ENCODE results near the gene EZR. TPM values are rescaled to one million over a fixed set of nuclear protein-coding genes. Genes with fewer than 3 reads are reported as not detected.

Gene EZR
- total and polyA plus RNA-seq, 2 of the 13 experiments (the other 11 are each of a cell fraction or from before 2014, with no cell fraction given), result 34.7 to 60.3 TPM

DNA sequence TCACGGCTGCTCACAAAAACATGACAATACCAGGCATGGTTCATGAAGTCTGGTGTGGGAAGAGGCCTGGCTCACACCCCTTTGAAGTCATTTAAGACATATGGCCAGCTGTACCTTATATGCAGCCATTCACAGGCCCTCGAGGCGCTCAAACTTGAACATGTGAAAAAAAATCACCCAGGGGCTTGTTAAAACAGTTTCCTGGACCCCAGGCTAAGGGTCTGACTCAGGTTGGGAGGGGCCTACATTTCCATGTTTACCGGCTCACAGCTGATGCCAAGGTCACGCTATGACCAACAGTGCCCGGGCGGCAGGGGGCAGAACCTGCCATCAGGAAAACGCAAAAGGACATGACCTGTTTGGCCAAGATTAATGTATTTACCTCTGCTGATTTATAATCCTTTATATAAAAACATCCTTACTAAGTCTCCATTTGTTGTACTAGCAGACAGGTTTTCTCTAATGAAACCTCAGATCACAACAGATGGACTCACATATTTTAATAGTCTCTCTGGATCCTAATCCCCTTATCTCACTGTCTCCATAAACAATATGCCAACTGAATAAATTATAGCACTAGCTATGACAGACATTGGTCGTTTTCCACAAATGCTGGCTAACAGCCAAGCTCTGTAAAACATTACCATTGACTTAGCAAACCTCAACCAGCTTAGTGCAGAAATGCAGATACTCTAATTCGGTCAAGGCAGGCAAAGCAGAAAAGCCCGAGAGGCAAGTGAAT lies 19.9 kb downstream of the EZR start (continued):
- TF ChIP-seq, protein P1, sequence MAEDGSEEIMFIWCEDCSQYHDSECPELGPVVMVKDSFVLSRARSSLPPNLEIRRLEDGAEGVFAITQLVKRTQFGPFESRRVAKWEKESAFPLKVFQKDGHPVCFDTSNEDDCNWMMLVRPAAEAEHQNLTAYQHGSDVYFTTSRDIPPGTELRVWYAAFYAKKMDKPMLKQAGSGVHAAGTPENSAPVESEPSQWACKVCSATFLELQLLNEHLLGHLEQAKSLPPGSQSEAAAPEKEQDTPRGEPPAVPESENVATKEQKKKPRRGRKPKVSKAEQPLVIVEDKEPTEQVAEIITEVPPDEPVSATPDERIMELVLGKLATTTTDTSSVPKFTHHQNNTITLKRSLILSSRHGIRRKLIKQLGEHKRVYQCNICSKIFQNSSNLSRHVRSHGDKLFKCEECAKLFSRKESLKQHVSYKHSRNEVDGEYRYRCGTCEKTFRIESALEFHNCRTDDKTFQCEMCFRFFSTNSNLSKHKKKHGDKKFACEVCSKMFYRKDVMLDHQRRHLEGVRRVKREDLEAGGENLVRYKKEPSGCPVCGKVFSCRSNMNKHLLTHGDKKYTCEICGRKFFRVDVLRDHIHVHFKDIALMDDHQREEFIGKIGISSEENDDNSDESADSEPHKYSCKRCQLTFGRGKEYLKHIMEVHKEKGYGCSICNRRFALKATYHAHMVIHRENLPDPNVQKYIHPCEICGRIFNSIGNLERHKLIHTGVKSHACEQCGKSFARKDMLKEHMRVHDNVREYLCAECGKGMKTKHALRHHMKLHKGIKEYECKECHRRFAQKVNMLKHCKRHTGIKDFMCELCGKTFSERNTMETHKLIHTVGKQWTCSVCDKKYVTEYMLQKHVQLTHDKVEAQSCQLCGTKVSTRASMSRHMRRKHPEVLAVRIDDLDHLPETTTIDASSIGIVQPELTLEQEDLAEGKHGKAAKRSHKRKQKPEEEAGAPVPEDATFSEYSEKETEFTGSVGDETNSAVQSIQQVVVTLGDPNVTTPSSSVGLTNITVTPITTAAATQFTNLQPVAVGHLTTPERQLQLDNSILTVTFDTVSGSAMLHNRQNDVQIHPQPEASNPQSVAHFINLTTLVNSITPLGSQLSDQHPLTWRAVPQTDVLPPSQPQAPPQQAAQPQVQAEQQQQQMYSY (CRISPR knock-in tag; IDR thresholded peaks at IDR 0.05), result no peak
- no peak for TF ChIP-seq SP4 (CRISPR knock-in tag; IDR thresholded peaks at IDR 0.05)
- TF ChIP-seq, protein P2, sequence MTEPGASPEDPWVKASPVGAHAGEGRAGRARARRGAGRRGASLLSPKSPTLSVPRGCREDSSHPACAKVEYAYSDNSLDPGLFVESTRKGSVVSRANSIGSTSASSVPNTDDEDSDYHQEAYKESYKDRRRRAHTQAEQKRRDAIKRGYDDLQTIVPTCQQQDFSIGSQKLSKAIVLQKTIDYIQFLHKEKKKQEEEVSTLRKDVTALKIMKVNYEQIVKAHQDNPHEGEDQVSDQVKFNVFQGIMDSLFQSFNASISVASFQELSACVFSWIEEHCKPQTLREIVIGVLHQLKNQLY (CRISPR knock-in tag; IDR thresholded peaks at IDR 0.05), result no peak
- no peak for TF ChIP-seq KLF6 (CRISPR knock-in tag; IDR thresholded peaks at IDR 0.05)
- TF ChIP-seq SP1 (IDR thresholded peaks at IDR 0.05), result no peak
- 0 out of 2 replicates have a peak, but pooled peaks have one; percentile 35 for TF ChIP-seq SP1 (CRISPR knock-in tag; IDR thresholded peaks at IDR 0.05)
- TF ChIP-seq LCORL (IDR thresholded peaks at IDR 0.05), result no peak
- peak; percentile 76 for TF ChIP-seq LCORL (CRISPR knock-in tag; IDR thresholded peaks at IDR 0.05)
- TF ChIP-seq, protein P3, sequence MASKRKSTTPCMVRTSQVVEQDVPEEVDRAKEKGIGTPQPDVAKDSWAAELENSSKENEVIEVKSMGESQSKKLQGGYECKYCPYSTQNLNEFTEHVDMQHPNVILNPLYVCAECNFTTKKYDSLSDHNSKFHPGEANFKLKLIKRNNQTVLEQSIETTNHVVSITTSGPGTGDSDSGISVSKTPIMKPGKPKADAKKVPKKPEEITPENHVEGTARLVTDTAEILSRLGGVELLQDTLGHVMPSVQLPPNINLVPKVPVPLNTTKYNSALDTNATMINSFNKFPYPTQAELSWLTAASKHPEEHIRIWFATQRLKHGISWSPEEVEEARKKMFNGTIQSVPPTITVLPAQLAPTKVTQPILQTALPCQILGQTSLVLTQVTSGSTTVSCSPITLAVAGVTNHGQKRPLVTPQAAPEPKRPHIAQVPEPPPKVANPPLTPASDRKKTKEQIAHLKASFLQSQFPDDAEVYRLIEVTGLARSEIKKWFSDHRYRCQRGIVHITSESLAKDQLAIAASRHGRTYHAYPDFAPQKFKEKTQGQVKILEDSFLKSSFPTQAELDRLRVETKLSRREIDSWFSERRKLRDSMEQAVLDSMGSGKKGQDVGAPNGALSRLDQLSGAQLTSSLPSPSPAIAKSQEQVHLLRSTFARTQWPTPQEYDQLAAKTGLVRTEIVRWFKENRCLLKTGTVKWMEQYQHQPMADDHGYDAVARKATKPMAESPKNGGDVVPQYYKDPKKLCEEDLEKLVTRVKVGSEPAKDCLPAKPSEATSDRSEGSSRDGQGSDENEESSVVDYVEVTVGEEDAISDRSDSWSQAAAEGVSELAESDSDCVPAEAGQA (IDR thresholded peaks at IDR 0.05; ENCODE audit: low read depth), result peak; percentile 45; the same call in 1 of the 2 replicates
- TF ChIP-seq, protein P3 (CRISPR knock-in tag; IDR thresholded peaks at IDR 0.05; ENCODE audit: borderline replicate concordance), result no peak
- TF ChIP-seq, protein P4, sequence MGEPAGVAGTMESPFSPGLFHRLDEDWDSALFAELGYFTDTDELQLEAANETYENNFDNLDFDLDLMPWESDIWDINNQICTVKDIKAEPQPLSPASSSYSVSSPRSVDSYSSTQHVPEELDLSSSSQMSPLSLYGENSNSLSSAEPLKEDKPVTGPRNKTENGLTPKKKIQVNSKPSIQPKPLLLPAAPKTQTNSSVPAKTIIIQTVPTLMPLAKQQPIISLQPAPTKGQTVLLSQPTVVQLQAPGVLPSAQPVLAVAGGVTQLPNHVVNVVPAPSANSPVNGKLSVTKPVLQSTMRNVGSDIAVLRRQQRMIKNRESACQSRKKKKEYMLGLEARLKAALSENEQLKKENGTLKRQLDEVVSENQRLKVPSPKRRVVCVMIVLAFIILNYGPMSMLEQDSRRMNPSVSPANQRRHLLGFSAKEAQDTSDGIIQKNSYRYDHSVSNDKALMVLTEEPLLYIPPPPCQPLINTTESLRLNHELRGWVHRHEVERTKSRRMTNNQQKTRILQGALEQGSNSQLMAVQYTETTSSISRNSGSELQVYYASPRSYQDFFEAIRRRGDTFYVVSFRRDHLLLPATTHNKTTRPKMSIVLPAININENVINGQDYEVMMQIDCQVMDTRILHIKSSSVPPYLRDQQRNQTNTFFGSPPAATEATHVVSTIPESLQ (CRISPR knock-in tag; conservative IDR thresholded peaks at IDR 0.05), result no peak
- TF ChIP-seq ZZZ3 (CRISPR knock-in tag; IDR thresholded peaks at IDR 0.05; ENCODE audit: borderline replicate concordance), result no peak
- no peak; the same call in 1 of the 2 replicates for TF ChIP-seq ERF (CRISPR knock-in tag; IDR thresholded peaks at IDR 0.05)
- TF ChIP-seq PHF21A (CRISPR knock-in tag; IDR thresholded peaks at IDR 0.05), result peak; percentile 66; the same call in 1 of the 2 replicates
- TF ChIP-seq, protein P5, sequence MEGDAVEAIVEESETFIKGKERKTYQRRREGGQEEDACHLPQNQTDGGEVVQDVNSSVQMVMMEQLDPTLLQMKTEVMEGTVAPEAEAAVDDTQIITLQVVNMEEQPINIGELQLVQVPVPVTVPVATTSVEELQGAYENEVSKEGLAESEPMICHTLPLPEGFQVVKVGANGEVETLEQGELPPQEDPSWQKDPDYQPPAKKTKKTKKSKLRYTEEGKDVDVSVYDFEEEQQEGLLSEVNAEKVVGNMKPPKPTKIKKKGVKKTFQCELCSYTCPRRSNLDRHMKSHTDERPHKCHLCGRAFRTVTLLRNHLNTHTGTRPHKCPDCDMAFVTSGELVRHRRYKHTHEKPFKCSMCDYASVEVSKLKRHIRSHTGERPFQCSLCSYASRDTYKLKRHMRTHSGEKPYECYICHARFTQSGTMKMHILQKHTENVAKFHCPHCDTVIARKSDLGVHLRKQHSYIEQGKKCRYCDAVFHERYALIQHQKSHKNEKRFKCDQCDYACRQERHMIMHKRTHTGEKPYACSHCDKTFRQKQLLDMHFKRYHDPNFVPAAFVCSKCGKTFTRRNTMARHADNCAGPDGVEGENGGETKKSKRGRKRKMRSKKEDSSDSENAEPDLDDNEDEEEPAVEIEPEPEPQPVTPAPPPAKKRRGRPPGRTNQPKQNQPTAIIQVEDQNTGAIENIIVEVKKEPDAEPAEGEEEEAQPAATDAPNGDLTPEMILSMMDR (CRISPR knock-in tag; IDR thresholded peaks at IDR 0.05), result peak; percentile 70
- TF ChIP-seq SIX1 (CRISPR knock-in tag; IDR thresholded peaks at IDR 0.05; ENCODE audit: borderline replicate concordance), result no peak
